ENCODE measurements around the gene FUCA2.
"Not testable (repeated sequence)": the region's sequence is repeated elsewhere in the genome, so short reads cannot be mapped to it uniquely, and the experiment has no call there.

Gene FUCA2

DNA sequence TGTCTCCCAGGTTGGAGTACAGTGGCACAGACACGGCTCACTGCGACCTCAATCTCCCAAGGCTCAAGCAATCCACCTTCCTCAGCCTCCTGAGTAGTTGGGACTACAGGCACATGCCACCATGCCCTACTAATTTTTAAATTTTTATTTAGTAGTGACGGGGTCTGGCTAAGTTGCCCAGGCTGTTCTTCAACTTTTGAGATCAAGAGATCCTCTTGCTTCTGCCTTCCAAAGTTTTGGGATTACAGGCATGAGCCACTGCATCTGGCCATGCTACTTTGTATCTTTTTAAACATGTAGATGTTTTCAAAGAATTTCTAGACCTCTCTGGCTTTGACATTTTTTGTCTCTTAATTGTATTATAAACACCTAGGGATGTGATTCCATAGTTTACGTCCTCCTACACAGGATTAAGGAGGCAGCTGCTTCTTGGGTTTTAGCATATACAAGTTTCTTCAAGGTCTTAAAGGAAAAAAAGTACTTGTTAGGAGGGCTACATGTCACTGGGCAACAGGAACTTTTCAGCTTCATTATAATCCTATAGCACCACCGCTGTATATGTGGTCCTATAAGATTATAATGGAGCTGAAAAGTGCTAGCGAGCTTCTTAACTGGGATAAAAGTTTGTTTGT, 62.3 kb downstream of the FUCA2 start:
- Histone ChIP-seq H3K27ac (no peak overlapping the region), H3K4me3 (ENCODE audit: low read depth in 1 of 2, low read length in 1 of 2) (no peak overlapping the region), H3K4me1 (ENCODE audit: control insufficient read depth in 1 of 2, insufficient read depth in 1 of 2, low read depth in 1 of 2, low read length in 1 of 2) (peaks cover 16 to 21% of the 10 kb centered on the region in 2 experiments), H3K9me3 (no peaks in the 10 kb centered on the region), H3K27me3 (no peaks in the 10 kb centered on the region), H3K36me3 (no peaks in the 10 kb centered on the region)
- TF ChIP-seq, protein P1, sequence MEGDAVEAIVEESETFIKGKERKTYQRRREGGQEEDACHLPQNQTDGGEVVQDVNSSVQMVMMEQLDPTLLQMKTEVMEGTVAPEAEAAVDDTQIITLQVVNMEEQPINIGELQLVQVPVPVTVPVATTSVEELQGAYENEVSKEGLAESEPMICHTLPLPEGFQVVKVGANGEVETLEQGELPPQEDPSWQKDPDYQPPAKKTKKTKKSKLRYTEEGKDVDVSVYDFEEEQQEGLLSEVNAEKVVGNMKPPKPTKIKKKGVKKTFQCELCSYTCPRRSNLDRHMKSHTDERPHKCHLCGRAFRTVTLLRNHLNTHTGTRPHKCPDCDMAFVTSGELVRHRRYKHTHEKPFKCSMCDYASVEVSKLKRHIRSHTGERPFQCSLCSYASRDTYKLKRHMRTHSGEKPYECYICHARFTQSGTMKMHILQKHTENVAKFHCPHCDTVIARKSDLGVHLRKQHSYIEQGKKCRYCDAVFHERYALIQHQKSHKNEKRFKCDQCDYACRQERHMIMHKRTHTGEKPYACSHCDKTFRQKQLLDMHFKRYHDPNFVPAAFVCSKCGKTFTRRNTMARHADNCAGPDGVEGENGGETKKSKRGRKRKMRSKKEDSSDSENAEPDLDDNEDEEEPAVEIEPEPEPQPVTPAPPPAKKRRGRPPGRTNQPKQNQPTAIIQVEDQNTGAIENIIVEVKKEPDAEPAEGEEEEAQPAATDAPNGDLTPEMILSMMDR (IDR thresholded peaks at IDR 0.05) = no peak

DNA sequence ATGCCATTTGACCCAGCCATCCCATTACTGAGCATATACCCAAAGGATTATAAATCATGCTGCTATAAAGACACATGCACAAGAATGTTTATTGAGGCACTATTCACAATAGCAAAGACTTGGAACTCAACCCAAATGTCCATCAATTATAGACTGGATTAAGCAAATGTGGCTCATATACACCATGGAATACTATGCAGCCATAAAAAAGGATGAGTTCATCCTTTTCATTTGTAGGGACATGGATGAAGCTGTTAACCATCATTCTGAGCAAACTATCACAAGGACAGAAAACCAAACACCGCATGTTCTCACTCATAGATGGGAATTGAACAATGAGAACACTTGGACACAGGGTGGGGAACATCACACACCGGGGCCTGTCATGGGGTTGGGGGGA, 63.7 kb downstream of the FUCA2 start:
- H3K27ac ChIP-seq; H3K27me3 ChIP-seq; H3K36me3 ChIP-seq; H3K9me3 ChIP-seq; H3K4me3 ChIP-seq (ENCODE audit: low read depth in 1 of 2, low read length in 1 of 2): not testable (repeated sequence)
- H3K4me1 ChIP-seq (ENCODE audit: control insufficient read depth in 1 of 2, insufficient read depth in 1 of 2, low read depth in 1 of 2, low read length in 1 of 2) = peaks cover 16 to 21% of the 10 kb centered on the region in 2 experiments

Measured in neutrophil (primary cell).